ENCODE data around the gene SSH2.
"Not testable (repeated sequence)": the region's sequence is repeated elsewhere in the genome, so short reads cannot be mapped to it uniquely, and the experiment has no call there.

DNA sequence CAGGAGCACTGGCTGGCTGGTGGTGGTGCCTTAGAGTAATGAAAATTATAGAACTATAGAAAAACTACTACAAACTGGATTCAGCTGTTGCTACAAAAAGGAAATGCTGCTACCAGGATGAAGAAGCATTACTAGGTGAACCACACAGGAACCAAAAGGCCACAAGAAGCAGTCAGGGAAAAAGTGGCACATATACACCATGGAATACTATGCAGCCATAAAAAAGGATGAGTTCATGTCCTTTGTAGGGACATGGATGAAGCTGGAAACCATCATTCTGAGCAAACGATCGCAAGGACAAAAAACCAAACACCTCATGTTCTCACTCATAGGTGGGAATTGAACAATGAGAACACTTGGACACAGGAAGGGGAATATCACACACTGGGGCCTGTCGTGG lies 5.9 kb upstream of the SSH2 start:
- TF ChIP-seq, protein P1, sequence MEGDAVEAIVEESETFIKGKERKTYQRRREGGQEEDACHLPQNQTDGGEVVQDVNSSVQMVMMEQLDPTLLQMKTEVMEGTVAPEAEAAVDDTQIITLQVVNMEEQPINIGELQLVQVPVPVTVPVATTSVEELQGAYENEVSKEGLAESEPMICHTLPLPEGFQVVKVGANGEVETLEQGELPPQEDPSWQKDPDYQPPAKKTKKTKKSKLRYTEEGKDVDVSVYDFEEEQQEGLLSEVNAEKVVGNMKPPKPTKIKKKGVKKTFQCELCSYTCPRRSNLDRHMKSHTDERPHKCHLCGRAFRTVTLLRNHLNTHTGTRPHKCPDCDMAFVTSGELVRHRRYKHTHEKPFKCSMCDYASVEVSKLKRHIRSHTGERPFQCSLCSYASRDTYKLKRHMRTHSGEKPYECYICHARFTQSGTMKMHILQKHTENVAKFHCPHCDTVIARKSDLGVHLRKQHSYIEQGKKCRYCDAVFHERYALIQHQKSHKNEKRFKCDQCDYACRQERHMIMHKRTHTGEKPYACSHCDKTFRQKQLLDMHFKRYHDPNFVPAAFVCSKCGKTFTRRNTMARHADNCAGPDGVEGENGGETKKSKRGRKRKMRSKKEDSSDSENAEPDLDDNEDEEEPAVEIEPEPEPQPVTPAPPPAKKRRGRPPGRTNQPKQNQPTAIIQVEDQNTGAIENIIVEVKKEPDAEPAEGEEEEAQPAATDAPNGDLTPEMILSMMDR (IDR thresholded peaks at IDR 0.05; ENCODE audit: poor library complexity, severe bottlenecking) = not testable (repeated sequence)
- not testable (repeated sequence) for TF ChIP-seq EZH2 (IDR thresholded peaks at IDR 0.05; ENCODE audit: borderline replicate concordance, insufficient read depth, low read length, poor library complexity, severe bottlenecking); POLR2AphosphoS5 (IDR thresholded peaks at IDR 0.05)
- TF ChIP-seq, protein P2, sequence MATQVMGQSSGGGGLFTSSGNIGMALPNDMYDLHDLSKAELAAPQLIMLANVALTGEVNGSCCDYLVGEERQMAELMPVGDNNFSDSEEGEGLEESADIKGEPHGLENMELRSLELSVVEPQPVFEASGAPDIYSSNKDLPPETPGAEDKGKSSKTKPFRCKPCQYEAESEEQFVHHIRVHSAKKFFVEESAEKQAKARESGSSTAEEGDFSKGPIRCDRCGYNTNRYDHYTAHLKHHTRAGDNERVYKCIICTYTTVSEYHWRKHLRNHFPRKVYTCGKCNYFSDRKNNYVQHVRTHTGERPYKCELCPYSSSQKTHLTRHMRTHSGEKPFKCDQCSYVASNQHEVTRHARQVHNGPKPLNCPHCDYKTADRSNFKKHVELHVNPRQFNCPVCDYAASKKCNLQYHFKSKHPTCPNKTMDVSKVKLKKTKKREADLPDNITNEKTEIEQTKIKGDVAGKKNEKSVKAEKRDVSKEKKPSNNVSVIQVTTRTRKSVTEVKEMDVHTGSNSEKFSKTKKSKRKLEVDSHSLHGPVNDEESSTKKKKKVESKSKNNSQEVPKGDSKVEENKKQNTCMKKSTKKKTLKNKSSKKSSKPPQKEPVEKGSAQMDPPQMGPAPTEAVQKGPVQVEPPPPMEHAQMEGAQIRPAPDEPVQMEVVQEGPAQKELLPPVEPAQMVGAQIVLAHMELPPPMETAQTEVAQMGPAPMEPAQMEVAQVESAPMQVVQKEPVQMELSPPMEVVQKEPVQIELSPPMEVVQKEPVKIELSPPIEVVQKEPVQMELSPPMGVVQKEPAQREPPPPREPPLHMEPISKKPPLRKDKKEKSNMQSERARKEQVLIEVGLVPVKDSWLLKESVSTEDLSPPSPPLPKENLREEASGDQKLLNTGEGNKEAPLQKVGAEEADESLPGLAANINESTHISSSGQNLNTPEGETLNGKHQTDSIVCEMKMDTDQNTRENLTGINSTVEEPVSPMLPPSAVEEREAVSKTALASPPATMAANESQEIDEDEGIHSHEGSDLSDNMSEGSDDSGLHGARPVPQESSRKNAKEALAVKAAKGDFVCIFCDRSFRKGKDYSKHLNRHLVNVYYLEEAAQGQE (IDR thresholded peaks at IDR 0.05; ENCODE audit: borderline replicate concordance) = not testable (repeated sequence)

Data from neural cell (in vitro differentiated cells).